SH-SY5Y (cell line): ENCODE data around the gene SLC35A4.

Source experiments
- GATA2 ChIP-seq: IDR thresholded peaks from 2 replicates; pipeline ENCODE4 v1.6.1; 2011; ENCODE audit warnings: mild to moderate bottlenecking, low read depth, low read length
- GATA3 ChIP-seq: IDR thresholded peaks from 2 replicates; pipeline ENCODE4 v1.6.1; 2011; ENCODE audit warnings: low read depth, mild to moderate bottlenecking, low read length, moderate library complexity

DNA sequence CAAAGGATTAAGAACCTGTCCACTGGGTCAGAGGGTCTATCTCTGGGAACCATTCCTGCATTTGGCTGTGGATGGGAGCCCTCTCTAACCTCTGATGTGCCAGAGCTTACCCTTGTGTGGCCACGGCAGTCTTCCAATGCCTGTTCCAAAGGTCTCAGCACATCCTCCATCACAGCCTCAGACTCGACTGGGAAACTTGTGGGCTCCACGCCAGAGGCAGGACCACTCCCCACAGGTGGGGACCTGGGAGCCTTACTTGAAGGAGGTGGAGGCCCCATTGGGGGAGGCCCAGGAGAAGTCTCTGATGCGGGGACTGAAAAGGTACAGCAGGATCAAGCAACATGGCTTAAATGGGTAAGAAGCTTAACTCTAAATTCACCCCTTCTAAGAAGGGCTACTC is 12.8 kb upstream of the SLC35A4 start:
- TF ChIP-seq GATA2 (no peak), GATA3 (no peak)
